Panc1 (cell line): ENCODE measurements around the gene COL4A3.

ENCODE experiments used
- CTCF ChIP-seq: fragments of 450-650 bp; IDR thresholded peaks from 2 replicates; pipeline ENCODE4 v1.5.1; 2017; ENCODE audit warnings: mild to moderate bottlenecking
- POLR2AphosphoS5 ChIP-seq: IDR thresholded peaks from 2 replicates; pipeline ENCODE4 v1.6.1; 2012; ENCODE audit warnings: mild to moderate bottlenecking, low read depth, low read length, moderate library complexity

GRCh38 chr2:227293531-227293930 lies 129.1 kb downstream of the COL4A3 start:
- TF ChIP-seq CTCF (no peak), POLR2AphosphoS5 (no peak)
